ENCODE measurements around the gene TNS3.

DNA sequence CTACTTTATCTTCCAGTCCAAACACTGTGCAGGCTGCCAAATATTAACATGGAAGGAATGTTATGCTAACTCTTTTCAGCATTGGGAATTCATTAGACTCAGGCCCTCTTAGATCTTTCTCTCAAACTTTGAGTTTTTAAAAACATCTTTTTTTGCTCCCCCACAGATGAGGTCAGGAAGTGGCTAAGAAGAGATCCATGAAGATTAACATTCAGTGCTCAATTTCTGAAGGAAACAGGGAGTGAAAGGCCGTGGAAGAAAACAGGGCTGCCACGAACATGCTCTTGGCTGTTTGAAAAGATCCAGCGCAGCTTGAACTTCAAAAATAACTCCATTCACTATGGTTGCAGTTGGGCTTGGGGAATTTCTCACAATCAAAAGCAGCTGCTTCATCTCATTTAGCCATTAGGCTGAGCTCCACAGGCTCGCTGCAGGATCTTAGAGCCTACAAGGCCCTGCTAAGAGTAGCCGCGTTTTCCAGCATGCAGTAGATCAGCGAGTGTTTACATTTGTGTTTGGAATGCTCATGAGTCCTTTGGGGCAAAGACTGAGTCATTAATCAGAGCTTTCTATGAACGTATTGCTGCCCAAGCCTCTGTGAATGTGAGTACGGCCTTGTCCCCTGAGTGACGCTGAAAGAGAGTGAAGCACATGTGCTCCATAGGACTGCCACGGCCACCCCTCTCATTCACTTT is 41.2 kb upstream of the TNS3 start:
- TF ChIP-seq, protein P1, sequence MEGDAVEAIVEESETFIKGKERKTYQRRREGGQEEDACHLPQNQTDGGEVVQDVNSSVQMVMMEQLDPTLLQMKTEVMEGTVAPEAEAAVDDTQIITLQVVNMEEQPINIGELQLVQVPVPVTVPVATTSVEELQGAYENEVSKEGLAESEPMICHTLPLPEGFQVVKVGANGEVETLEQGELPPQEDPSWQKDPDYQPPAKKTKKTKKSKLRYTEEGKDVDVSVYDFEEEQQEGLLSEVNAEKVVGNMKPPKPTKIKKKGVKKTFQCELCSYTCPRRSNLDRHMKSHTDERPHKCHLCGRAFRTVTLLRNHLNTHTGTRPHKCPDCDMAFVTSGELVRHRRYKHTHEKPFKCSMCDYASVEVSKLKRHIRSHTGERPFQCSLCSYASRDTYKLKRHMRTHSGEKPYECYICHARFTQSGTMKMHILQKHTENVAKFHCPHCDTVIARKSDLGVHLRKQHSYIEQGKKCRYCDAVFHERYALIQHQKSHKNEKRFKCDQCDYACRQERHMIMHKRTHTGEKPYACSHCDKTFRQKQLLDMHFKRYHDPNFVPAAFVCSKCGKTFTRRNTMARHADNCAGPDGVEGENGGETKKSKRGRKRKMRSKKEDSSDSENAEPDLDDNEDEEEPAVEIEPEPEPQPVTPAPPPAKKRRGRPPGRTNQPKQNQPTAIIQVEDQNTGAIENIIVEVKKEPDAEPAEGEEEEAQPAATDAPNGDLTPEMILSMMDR (IDR thresholded peaks at IDR 0.05), result no peak
- TF ChIP-seq NRF1 (IDR thresholded peaks at IDR 0.05; ENCODE audit: low read depth, low read length) (no peak), CHD2 (IDR thresholded peaks at IDR 0.05; ENCODE audit: low read length, partially characterized antibody) (no peak), RAD21 (IDR thresholded peaks at IDR 0.05; ENCODE audit: low read length) (no peak), ELF1 (IDR thresholded peaks at IDR 0.05) (no peak; the same call in 1 of the 2 replicates), EZH2phosphoT487 (IDR thresholded peaks at IDR 0.05; ENCODE audit: borderline replicate concordance, low read depth) (no peak), EP300 (IDR thresholded peaks at IDR 0.05; ENCODE audit: borderline replicate concordance in 1 of 2, low read depth in 1 of 2, low read length in 1 of 2) (peak; percentile 71 to 75), FOXM1 (IDR thresholded peaks at IDR 0.05; ENCODE audit: low read depth) (peak; percentile 71; the same call in 1 of the 2 replicates)
- TF ChIP-seq, protein P2, sequence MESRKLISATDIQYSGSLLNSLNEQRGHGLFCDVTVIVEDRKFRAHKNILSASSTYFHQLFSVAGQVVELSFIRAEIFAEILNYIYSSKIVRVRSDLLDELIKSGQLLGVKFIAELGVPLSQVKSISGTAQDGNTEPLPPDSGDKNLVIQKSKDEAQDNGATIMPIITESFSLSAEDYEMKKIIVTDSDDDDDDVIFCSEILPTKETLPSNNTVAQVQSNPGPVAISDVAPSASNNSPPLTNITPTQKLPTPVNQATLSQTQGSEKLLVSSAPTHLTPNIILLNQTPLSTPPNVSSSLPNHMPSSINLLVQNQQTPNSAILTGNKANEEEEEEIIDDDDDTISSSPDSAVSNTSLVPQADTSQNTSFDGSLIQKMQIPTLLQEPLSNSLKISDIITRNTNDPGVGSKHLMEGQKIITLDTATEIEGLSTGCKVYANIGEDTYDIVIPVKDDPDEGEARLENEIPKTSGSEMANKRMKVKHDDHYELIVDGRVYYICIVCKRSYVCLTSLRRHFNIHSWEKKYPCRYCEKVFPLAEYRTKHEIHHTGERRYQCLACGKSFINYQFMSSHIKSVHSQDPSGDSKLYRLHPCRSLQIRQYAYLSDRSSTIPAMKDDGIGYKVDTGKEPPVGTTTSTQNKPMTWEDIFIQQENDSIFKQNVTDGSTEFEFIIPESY (IDR thresholded peaks at IDR 0.05; ENCODE audit: borderline replicate concordance, low read depth), result no peak
- TF ChIP-seq, protein P3, sequence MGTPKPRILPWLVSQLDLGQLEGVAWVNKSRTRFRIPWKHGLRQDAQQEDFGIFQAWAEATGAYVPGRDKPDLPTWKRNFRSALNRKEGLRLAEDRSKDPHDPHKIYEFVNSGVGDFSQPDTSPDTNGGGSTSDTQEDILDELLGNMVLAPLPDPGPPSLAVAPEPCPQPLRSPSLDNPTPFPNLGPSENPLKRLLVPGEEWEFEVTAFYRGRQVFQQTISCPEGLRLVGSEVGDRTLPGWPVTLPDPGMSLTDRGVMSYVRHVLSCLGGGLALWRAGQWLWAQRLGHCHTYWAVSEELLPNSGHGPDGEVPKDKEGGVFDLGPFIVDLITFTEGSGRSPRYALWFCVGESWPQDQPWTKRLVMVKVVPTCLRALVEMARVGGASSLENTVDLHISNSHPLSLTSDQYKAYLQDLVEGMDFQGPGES (IDR thresholded peaks at IDR 0.05; ENCODE audit: low read depth, low read length), result no peak

Data from SK-N-SH (cell line).